ENCODE data around the gene ZNF850.

ZNF850 gene

GRCh38 chr19:36687214-36688056 is 85.2 kb downstream of the ZNF850 start, which contains the start of gene ZNF567:
Gene ZNF567, plus strand, starts transcription at chr19:36687612. Its CDS starts 7,256 bp downstream, at chr19:36694868.
- DNase-seq = peak; percentile 91

GRCh38 chr19:36686365-36687213 is 86.0 kb downstream of the ZNF850 start:
- no peak for DNase-seq

- DNase-seq = no peak
Measured at GRCh38 chr19:36685835-36686234, 86.8 kb downstream of the ZNF850 start.

DNA sequence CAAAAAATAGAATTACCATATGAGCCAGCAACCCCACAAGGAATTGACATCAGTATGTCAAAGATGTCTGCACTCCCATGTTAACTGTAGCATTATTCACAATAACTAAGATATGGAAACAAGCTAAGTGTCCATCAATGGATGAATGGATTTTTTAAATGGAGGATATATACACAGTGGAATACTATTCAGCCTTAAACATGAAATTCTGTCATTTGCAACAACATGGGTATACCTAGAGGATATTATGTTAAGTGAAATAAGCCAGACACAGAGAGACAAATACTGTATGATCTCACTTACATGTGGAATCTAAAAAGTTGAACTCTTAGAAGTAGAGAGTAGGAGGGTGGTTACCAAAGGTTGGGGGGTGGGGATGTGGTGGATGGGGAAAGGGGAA is 93.2 kb downstream of the ZNF850 start:
- DNase-seq = no peak

DNA sequence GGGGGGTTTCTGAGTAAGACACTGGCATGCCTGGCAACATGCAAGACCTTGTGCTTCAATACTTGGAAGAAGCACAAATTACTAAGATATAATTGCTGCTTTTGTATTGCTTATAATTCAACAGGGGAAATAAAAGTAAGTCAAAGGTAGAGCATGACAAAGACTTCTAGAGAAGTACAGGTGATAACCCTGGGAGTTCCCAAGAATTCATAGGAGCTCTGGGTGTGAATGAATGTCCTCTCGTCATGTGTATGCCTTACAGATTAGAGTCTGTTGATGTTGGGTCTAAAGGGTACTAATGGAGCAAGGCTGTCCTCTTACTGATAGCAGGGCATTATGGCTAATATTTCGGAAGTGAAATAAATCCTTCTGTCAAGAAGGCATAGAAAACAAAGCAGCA is 98.4 kb downstream of the ZNF850 start:
- DNase-seq = no peak

DNA sequence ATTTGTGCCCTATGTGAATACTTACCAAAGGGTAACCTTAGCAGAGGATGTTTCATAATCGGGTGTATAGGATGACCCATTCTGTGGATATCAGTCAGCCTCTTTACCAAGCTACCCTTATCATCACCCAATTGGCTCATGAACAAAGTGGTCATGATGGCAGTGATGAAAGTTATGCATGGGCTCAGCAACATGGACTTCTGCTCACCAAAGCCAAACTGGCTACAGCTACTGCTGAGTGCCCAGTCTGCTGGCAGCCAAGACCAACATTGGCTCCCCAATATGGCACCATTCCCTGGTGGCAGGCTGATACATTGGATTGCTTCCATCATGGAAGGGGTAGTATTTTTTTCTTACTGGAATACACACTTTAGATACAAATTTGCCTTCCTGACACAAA is 100.2 kb downstream of the ZNF850 start:
- DNase-seq = no peak

- no peak for DNase-seq
Measured at GRCh38 chr19:36668646-36669045, 104.0 kb downstream of the ZNF850 start.

DNA sequence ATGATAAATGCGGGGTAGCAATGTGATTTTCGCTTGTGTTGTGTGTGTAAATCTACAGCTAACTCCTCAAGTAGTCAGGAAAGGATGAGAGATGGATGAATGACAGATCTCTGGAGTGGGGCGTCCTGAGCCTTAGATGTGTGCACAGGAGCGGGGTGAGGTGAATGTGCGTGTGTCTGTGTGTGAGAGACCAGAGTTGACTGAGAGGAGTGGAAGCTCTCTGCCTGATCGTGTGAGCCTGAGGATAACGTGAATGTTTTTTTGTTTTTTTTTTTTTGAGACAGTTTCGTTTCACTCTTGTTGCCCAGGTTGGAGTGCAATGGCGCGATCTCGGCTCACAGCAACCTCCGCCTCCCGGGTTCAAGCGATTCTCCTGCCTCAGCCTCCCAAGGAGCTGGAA is 106.8 kb downstream of the ZNF850 start:
- no peak for DNase-seq
